ENCODE data around the gene GGT6.

Gene GGT6

GRCh38 chr17:4534928-4535666 lies 25.3 kb downstream of the GGT6 start:
- TF ChIP-seq, protein P1, sequence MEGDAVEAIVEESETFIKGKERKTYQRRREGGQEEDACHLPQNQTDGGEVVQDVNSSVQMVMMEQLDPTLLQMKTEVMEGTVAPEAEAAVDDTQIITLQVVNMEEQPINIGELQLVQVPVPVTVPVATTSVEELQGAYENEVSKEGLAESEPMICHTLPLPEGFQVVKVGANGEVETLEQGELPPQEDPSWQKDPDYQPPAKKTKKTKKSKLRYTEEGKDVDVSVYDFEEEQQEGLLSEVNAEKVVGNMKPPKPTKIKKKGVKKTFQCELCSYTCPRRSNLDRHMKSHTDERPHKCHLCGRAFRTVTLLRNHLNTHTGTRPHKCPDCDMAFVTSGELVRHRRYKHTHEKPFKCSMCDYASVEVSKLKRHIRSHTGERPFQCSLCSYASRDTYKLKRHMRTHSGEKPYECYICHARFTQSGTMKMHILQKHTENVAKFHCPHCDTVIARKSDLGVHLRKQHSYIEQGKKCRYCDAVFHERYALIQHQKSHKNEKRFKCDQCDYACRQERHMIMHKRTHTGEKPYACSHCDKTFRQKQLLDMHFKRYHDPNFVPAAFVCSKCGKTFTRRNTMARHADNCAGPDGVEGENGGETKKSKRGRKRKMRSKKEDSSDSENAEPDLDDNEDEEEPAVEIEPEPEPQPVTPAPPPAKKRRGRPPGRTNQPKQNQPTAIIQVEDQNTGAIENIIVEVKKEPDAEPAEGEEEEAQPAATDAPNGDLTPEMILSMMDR (IDR thresholded peaks at IDR 0.05) = no peak

GRCh38 chr17:4534515-4534914 lies 25.9 kb downstream of the GGT6 start:
- TF ChIP-seq, protein P1 (IDR thresholded peaks at IDR 0.05) = no peak

- TF ChIP-seq, protein P1 (IDR thresholded peaks at IDR 0.05) = no peak
Observed at GRCh38 chr17:4533523-4534504, 26.6 kb downstream of the GGT6 start.

GRCh38 chr17:4532860-4533522 lies 27.4 kb downstream of the GGT6 start:
- TF ChIP-seq, protein P1 (IDR thresholded peaks at IDR 0.05) = no peak

- TF ChIP-seq, protein P1 (IDR thresholded peaks at IDR 0.05) = no peak
Observed at GRCh38 chr17:4531988-4532736, 28.2 kb downstream of the GGT6 start.

DNA sequence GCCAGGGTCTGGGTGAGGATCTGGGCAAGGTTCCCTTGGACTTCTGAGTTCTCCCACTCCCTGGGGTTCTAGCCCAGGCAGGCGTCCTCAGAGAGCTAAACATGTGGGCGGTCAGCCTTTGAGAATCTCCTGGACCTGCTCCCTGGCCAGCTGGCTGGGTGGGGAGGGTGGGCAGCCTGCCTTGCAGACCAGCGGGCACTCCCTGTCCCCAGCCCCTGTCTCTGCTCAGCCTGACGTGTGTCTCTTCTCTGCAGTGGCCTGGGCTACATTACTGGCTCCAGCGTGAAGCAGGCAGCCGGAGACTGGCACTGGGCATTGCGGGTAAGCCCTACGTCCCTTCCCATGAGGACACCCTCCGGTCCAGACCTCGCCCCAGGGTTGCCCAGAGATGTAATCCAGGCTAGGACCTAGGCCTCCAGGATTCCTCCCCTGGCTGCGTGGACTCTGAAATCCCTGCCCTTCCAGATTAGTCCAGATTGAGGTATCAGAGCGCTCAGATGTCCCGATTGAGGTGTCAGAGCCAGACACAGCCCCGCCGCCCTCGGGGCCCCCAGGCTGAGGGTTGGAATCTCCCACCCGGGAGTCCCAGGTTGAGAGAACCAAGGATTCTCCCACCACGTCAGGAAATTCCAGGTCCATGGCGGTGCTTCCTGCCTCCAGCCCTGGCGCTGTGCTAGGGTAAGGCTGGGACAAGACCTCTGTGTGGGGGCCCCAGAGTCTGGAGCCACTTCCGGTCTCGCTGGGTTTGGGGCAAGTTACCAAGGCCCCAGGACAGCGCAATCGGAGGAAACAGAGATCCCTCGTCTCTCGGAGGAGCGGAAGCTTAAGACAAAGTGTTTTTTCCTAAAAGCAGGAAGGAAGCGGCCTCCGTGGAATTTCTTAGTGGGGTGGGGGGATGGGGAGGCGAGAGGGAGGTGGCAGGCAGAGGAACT lies 29.3 kb downstream of the GGT6 start:
- TF ChIP-seq, protein P1 (IDR thresholded peaks at IDR 0.05) = no peak
